GM21390 (cell line): ENCODE data around the gene AMZ2.
"Not testable (repeated sequence)": the region's sequence is repeated elsewhere in the genome, so short reads cannot be mapped to it uniquely, and the experiment has no call there.

Experiments
- ATAC-seq: cut with Tn5 transposase; IDR thresholded peaks from one replicate; pipeline ENCODE4 v1.9.1; 2021; ENCODE audit not compliant: unreplicated experiment

AMZ2 gene

DNA sequence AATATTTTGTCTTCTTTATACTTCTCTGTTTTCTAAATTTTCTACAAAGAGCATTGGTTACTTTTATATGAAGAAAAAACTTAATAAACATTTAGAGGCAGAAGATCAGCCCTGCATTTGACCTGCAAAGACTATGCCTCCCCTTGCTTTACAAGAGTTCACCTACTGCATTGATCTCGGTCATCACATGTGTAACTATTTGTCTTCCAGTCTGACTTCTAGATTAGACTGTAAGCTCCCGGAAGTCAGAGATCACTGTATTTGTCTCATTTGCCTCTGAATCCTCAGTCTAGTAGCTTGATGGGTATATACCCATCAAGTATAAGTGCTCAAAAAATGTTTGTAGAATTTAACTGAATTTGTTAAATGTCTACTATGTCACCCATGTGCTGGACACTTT is 27.7 kb upstream of the AMZ2 start:
- not testable (repeated sequence) for ATAC-seq

DNA sequence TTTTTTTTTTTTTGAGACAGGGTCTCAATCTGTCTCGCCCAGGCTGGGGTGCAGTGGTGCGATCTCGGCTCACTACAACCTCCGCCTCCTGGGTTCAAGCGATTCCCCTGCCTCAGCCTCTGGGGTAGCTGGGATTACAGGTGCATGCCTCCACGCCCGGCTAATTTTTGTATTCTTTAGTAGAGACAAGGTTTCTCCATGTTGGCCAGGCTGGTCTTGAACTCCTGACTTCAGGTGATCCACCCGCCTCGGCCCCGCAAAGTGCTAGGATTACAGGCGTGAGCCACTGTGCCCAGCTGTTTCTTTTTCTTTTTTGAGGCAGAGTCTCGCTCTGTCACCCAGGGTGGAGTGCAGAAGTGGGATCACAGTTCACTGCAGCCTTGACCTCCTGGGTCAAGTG is 27.1 kb upstream of the AMZ2 start:
- ATAC-seq, result not testable (repeated sequence)

DNA sequence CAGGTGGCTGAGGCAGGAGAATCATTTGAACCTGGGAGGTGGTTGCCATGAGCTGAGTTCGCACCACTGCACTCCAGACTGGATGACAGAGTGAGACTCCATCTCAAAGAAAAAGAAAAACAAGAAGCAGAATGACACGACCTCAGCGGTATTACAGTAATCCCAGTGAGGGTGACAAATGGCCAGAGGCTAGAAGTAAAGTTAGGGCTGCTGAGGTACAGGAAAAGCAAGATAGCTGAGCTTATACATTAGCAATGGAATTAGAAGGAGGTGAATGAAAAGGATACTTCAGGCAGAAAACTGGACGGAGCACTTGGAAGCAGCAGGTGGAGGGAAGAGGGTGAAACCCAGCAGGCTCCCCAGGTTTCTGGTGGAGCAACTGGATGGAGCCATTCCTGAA is 26.1 kb upstream of the AMZ2 start:
- no peak for ATAC-seq

DNA sequence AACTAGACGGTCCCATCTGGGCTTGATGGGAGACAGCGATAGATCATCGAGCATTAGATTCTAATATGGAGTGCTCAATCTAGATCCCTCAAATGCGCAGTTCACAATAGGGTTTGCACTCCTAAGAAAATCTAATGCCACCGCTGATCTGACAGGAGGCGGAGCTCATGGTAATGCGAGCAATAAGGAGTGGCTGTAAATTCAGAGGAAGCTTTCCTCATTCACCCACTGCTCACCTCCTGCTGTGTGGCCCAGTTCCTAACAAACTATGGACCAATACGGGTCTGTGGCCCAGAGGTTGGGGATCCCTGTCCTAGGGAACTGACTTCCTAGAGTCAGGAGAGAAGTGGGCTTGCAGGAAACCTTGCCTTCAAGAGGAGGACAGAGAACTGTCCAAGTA is 25.2 kb upstream of the AMZ2 start:
- no peak for ATAC-seq

DNA sequence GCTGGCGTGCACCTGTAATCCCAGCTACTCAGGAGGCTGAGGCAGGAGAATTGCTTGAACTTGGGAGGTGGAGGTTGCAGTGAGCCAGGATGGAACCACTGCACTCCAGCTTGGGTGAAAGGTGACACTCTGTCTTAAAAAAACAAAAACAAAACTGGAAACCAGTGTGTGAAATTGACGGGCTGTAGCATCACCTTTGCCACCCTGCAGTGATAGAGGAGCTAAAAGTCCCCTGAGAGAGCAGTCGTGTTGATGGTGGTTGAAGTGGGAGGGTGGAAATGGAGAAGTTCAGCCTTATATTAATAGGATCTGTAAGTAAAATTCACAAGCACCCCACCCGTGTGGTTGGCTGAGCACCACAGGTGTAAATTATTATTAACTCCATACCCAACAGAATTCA is 22.8 kb upstream of the AMZ2 start:
- ATAC-seq, result not testable (repeated sequence)

DNA sequence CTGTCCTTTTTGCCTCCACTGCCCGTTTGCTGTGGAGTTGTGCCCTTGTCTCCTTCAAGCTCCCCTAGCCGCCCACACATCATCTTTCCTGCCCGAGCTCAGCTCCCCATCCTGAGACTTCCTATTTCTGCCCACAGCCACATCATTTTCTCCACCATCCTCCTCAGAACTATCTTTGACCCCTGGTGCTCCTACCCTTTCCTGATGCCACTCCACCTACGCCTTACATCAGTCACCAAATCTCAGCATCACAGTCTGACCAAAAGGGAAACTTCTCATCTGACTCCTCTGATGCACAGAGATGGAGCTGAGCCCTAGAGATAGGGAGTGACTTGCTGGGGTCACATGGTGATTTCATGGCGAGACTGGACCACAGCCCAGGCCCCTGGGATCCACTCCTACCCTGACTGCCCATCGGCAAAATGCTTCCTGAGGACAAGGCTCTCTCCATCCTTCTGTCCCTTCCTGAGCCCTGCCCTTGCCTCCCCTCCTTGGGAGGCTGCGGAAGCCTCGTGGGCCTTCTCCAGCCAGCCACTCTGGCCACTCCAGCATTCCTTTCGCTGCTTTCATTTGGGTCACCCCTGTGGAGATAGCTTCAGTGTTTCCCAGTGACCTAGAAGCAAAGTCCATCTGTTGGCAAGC is 19.7 kb upstream of the AMZ2 start:
- not testable (repeated sequence) for ATAC-seq

DNA sequence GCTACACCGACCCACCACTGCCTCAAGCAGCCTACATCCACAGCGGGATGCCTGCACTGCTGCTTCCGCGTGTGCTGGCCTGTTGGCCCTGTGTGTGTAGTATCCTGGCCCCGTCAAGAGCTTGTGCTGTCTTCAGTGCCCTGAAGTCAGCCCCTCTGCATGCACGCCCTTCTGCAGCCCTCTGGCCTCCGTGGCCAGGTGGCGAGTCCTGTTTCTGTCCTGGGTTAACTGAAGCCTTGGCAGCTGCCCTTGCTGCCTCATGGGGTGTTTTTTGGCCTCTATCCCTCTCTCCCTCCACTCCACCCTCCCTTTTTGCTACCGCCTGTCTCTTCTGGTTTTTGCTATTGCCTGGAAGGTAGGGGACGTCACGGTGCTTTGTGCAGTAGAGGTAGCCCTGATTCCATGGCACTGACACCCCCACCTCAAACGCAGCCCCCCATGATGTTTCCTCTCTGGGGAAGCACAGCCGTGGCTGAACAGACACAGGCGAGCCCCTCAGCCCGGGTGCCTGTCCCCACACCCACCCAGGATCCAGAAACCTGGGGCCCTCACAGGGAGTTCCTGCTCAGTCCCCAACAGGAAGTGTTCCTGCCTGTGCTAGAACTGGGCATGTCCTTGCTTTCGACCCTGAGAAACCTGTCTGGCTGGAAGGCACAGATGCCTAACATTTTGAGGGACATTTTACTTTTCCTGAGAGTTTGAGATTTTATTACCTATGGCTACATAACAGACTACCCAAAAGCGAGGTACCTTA is 18.8 kb upstream of the AMZ2 start:
- ATAC-seq, result no peak

DNA sequence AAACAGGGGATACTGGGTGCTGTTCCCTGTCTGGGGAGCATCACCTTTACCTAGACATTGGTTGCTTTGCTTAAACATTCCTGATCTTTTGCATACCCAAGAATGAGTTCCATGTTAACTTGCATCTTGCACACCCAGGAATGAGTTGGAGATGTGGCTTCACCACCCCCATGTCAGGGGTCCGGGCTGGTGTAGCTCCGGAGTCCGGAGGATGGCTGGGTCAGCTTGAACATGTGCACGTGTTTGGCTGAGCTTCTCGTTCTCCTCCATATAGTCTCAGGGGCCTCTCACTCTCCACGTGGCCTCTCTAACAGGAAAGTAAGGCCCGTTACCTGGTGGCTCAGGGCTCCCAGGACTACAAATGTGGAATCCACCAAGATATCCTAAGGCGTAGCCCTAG is 18.2 kb upstream of the AMZ2 start:
- ATAC-seq, result no peak

DNA sequence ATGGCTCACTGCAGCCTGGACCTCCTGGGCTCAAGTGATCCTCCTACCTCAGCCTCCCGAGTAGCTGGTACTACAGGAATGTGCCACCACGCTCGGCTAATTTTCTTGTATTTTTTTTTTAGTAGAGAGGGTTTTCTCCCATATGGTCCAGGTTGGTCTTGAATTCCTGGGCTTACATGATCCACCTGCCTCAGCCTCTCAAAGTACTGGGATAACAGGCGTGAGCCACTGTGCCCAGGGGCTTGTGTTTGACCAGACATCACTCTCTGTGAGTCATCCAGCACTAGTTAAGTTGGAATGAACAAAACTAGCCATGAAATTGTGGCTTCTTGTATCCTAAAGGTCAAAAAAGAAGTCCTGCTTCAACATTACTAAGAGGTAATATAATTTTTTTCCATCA is 16.7 kb upstream of the AMZ2 start:
- not testable (repeated sequence) for ATAC-seq

DNA sequence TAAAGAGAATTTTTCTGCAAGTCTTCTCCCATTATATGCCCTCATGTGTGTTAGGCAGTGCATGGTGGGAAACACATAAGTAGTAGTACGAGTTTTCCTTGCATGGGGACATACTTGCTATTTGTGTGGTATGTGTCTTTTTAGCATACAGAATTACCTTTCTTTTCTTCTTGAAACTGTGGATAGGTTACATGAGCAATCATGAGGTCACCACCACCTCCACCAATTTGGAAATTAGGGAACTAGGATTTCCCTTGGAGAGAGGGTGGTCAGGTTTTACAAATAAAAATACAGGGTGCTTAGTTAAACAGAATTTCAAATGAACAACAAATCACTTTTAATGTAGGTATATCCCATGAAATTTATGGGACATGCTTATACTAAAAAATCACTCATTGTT is 16.3 kb upstream of the AMZ2 start:
- no peak for ATAC-seq

DNA sequence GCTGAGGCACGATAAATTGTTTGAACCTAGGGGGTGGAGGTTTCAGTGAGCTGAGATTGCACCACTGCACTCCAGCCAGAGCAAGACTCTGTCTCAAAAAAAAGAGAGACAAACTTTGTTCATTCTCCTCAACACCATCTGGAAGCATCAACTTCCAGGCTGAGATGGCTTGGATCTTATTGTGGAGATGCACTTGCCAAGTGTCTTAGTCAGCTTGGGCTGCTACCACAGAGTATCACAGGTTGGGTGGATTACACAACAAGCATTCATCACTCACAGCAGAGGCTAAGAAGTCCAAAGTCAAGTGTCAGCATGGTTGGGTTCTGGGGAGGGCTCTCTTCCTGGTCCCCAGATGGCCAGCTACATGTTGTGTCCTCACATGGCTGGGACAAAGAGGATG is 15.1 kb upstream of the AMZ2 start:
- not testable (repeated sequence) for ATAC-seq

DNA sequence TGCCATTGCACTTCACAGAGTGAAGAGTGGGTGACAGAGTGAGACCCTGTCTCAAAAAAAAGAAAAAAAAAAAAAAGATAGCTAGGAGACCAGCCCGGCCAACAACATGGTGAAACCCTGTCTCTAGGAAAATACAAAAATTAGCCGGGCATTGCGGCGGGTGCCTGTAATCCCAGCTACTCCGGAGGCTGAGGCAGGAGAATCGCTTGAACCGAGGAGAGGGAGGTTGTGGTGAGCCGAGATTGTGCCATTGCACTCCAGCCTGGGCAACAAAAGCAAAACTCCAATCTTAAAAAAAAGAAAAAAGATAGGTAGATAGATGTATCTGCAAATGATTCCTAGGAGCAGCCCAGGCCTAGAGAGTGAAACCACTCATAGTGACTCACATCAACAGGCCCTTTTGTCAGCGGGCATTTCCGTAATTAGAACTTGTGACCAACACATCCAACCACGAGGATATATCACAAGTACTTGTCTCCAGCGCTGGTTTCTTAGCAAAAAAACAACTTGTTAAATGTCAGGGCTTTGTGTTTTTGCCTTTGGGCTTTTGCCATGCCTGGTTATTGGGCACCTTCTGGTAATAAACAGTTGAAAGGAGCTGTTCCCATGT is 13.0 kb upstream of the AMZ2 start:
- peak; percentile 31 for ATAC-seq

DNA sequence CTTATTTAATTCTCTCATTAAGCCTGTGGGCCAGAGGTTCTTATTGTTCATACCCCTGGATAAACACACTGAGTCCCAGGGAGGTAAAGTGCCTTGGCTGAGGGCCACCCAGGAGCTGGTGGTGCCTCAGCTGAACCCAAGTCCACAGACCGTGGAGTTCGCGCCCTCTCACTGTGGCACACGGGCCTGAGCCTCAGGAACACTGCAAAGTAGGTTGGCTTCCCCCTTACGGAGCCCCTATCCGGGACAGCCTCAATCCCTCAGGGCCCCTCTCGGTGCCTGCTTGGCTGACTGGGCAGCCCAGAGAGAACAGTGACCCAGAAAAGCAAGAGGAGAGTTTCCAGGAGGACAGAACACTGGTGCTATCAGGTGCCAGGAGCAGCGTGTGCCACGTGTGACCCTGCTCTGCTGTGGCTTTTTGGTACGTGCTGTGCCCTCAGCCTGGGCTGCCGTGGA is 12.5 kb upstream of the AMZ2 start:
- not testable (repeated sequence) for ATAC-seq

DNA sequence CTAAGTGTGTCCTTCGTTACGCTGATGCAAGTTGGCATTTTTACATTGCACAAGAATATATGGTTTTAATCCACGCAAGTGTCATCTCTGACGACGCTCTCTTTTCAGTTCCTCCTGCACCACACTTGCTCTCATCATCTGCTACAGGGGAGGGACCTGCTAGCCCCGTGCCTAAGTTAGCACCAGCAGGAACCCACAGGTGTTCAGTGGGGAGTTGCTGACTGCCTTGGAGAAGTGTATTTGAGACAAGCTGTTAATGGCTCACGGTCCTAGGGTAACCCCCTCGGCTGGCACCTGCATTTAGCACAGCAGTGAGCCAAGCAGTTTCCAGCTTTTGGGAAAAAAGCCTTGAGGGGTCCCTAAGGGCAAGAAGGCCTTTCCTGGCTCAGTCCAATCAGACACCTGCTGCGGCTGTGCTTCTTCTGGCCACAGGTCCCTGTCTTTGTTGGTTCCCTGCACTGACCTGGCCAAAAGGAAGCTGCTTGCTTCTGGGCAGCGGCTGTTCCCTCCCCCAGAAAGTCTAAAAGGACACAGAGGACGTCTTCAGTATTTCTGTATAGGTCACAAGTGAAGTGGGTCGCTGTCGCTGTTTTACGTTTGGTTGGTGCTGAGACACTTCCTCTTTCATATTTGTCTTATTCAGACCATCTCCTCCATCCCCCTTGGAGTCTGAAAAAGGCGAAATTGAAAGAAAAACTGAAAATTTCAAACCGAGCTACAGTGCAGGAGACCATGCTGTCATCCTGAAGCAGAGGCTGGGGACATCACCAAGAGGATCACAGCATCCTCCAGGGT is 10.3 kb upstream of the AMZ2 start:
- peak; percentile 70 for ATAC-seq

DNA sequence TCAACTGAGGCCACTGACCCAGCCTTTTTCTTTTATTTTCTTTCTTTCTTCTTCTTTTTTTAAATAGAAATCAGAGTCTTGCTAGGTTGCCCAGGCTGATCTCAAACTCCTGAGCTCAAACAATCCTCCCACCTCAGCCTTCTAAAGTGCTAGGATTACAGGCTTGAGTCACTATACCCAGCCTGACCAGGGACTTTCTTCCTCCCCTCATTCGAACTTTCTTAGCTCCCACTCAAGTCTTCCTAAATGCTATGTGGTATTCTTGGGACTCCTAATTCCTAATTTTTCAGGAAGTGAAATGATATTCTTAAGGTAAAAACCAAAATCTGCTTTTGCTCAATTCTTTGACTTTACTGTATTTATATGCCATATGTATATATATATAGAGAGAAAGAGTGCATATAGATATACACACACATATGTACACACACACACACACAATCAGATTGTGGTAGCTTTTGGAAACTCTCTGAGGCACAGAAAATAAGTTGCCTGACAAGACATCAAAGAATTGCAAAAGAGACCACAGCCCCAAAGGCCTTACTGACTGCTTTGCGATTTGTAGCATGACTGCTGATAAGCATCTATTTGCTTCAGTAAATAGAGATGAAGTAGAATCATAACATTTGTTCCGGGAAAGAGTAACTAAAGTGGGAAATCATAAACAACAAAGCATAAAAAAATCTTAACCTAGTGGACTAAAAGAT is 9.5 kb upstream of the AMZ2 start:
- peak; percentile 2 for ATAC-seq

DNA sequence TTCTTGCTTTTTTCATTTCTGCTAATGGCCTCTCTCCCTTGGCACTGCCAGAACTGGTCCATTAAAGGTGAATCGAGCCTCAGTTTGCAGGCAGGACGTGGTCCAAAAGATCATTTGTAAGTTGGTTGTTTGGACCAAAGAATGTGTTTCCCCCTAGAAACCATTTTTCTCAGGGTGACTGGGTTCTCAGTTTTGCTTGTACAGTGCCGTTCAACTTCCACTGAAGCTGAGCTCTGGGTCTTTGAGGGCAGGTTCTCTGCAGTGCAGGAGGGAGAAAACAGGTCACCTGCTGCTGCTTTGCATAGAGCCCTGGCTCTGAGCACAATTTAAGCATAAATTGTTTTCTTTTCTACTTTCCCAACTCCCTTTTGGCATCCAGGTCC is 9.0 kb upstream of the AMZ2 start:
- ATAC-seq, result no peak

DNA sequence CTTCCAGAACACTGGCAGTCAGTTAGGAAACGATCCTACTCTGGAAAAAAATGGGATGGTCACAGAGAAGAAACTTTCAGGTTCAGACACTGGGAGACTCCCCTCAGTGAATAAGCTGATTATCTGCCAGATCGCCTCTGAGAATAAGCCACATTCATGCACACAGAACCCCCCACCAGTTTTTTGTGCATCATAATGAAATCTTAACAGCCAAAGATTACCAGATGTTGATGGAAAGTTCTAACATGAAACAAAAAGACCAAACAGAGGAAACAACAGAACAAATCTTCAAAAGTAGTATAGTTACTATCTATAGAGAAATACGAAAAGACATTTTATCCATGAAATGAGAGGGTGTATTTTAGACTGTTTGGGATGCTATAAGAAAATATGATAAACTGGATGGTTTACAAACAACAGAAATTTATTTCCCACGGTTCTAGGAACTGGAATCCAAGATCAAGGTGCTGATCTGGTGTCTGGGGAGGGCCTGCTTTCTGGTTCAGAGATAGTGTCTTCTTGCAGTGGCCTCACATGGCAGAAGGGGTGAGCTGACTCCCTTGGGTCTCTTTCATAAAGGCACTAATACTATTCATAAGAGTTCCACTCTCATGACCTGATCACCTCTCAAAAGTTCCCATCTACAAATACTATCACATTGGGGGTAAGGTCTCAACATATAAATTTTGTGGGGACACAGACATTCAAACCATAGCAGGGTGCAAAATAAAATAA is 8.0 kb upstream of the AMZ2 start:
- no peak for ATAC-seq

DNA sequence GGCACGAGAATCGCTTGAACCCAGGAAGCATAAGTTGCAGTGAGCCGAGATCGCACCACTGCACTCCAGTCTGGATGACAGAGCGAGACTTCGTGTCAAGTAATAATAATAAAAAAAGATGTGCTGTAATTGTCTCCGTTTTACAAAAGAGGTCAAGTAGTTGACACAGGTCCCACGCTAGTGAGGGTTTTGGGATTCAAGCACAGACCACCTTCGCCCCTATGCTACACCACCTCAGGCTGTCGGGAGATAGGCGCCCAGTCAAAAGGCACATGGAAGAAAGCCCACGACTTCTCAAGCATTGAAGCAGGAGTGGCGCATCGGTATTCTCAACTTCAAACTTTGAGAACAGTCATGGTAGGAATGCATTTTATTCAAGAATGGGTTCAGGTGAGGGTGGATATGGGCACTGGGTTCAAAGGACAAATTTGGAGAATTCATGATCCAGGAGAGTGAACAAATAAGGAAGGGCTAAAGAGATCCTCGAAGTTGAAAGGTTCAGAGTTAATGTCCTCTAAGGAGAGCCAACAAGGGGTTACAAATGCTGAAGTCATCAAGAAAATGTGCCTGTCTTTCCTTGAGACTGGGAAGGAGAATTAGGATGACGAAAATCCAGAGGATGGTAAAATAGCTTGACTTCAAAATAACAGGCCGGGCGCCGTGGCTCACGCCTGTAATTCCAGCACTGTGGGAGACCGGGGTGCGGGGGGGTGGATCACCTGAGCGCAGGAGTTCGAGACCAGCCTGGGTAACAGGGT is 1.4 kb upstream of the AMZ2 start:
- ATAC-seq, result no peak

DNA sequence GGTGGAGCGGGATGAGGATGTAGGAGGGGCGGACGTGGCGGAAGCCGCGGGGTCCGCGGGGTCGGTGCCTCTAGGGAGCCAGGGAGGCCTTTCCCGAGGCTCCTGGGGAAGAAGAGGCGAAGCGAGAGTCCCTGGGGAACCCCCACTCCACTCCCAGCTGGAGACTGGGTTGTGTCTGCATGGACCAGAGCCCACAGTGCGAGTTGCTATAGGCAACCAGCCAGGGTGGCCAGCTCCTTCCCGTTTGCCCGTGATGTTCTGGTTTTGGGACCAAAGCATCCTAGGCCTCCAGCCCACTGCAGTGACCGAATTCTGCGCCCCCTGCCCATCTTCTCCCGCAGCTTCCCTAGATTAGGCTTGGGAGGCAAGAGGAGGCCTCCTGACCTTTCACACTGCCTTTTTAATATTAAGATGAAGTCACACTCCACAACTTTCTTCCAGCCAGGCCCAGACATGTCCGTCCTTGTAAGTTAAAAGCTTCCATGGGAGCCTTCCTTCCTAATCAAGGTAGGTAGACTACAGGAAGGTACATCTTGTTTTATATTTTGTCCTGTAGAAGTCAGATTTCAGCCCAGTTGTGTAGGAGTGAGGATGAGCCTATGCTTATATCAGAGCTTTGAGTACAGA is 469 bp downstream of the AMZ2 start:
- peak; percentile 22 for ATAC-seq
